ENCODE results near the gene CORIN.

GRCh38 chr4:47567511-47567910 lies 270.4 kb downstream of the CORIN start:
- no peak for TF ChIP-seq POLR2A (IDR thresholded peaks at IDR 0.05; ENCODE audit: low read depth, low read length)
- no peak for TF ChIP-seq CTCF (conservative IDR thresholded peaks at IDR 0.05; ENCODE audit: low read depth, low read length)
- TF ChIP-seq RCOR1 (IDR thresholded peaks at IDR 0.05; ENCODE audit: insufficient replicate concordance, low read length): no peak
- no peak for TF ChIP-seq ELK1 (IDR thresholded peaks at IDR 0.05; ENCODE audit: borderline replicate concordance, low read depth, low read length)
